ENCODE results near the gene SPEF1.
A peak's percentile ranks its signal among the peaks of the same experiment; 100 is the strongest.
"Not testable (repeated sequence)": the region's sequence is repeated elsewhere in the genome, so short reads cannot be mapped to it uniquely, and the experiment has no call there.

Gene SPEF1

DNA sequence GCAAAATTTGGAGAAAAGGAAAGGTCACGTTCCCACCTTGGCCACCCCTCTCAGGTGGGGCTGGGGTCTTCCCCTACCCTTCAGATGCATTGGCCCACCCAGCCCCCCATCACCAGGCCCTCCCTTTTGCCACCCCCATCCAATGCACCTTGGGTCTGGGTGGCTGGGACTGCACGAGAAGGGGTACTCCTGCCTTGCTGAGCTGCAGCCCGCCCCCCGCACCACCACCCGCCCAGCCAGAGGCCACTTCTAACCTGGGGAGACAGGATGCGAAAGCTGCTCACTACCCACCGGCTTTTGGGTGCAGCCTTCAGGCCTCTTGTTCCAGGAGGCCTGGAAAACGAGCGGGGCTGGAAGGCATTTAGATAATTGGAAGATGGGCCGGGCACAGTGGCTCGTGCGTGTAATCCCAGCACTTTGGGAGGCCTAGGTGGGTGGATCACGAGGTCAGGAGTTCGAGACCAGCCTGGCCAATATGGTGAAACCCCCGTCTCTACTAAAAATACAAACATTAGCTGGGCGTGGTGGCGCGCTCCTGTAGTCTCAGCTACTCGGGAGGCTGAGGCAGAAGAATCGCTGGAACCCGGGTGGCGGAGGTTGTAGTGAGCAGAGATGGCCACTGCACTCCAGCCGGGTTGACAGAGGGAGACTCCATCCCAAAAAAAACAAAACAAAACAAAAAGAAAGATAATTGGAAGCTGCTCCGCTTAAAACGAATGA, 13.6 kb upstream of the SPEF1 start:
- ChIA-PET CTCF (interaction anchor here (0.6 to 2.0 kb wide), 2 partner anchors 26 to 333 kb away, joined by 3 to 5 read pairs; partner anchors contain the start of gene AP5S1), POLR2A (no interaction called here)
- TF ChIP-seq FOXM1 (IDR thresholded peaks at IDR 0.05; ENCODE audit: borderline replicate concordance): no peak
- no peak for TF ChIP-seq LEF1 (IDR thresholded peaks at IDR 0.05; ENCODE audit: borderline replicate concordance)
- no peak for TF ChIP-seq NFRKB (IDR thresholded peaks at IDR 0.05)
- TF ChIP-seq ELF4 (IDR thresholded peaks at IDR 0.05): no peak
- TF ChIP-seq HDGF (IDR thresholded peaks at IDR 0.05; ENCODE audit: borderline replicate concordance): no peak
- no peak for TF ChIP-seq BHLHE40 (IDR thresholded peaks at IDR 0.05; ENCODE audit: borderline replicate concordance)
- TF ChIP-seq, protein P1, sequence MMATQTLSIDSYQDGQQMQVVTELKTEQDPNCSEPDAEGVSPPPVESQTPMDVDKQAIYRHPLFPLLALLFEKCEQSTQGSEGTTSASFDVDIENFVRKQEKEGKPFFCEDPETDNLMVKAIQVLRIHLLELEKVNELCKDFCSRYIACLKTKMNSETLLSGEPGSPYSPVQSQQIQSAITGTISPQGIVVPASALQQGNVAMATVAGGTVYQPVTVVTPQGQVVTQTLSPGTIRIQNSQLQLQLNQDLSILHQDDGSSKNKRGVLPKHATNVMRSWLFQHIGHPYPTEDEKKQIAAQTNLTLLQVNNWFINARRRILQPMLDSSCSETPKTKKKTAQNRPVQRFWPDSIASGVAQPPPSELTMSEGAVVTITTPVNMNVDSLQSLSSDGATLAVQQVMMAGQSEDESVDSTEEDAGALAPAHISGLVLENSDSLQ (IDR thresholded peaks at IDR 0.05): no peak
- DNase-seq (ENCODE audit: extremely low spot score): no peak

DNA sequence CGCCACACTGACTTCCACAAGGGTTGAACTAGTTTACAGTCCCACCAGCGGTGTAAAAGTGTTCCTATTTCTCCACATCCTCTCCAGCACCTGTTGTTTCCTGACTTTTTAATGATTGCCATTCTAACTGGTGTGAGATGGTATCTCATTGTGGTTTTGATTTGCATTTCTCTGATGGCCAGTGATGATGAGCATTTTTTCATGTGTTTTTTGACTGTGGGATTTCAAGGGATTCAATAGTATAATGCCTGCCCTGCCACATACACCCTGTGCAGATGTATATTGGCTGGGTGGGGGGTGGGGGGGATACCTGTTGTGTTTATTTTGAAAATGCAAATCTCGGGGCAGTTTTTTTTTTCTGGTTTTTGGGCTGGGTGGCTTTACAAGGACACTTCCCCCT, 12.9 kb upstream of the SPEF1 start:
- POLR2A ChIA-PET; DNase-seq (ENCODE audit: extremely low spot score); CTCF ChIA-PET: not testable (repeated sequence)

DNA sequence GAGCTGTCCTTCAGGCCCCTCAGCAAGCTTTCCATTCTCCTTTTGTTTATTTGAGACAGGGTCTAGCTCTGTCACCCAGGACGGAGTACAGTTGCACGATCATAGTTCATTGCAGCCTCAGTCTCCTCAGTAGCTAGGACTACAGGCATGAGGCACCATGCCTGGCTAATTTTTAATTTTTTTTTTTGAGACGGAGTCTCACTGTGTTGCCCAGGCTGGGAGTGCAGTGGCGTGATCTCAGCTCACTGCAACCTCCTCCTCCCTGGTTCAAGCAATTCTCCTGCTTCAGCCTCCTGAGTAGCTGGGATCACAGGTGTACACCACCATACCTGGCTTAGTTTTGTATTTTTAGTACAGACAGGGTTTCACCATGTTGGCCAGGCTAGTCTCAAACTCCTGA, 8.0 kb upstream of the SPEF1 start:
- POLR2A ChIA-PET: not testable (repeated sequence)
- CTCF ChIA-PET: interaction anchor here (0.7 to 2.5 kb wide), 5 partner anchors 10 to 65 kb away, joined by 4 to 13 read pairs (median 5); partner anchors contain the start of gene AP5S1

DNA sequence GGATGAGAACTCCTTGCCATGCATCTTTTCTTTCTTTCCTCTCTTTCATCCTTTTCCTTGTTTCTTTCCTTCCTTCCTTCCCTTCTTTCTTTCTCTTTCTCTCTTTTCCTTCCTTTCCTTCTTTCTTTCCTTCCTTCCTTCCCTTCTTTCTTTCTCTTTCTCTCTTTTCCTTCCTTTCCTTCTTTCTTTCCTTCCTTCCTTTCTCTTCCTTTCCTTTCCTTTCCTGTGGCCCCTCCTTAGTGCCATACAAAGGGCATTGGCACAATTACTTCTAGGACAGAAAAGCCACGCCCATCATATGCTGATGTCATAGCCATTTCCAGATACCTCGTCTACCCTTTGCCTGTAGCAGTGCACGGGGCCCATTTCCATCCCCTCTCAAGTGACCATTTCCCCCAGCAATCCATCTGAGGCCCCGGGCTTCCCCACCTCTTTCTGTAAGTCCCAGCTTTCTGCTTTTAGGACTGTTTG, 7.5 kb upstream of the SPEF1 start:
- ChIA-PET CTCF (interaction anchor here (0.7 to 2.5 kb wide), 4 partner anchors 11 to 66 kb away, joined by 5 to 13 read pairs (median 6); partner anchors contain the start of gene AP5S1), POLR2A (interaction anchor here (2.2 kb wide), 1 partner anchor 21 kb away, joined by 19 read pairs; the partner anchor contains the start of gene ADISSP)
- no peak for TF ChIP-seq CTBP1 (IDR thresholded peaks at IDR 0.05; ENCODE audit: borderline replicate concordance)
- TF ChIP-seq, protein P1 (IDR thresholded peaks at IDR 0.05): peak; percentile 32; the same call in 1 of the 2 replicates
- DNase-seq (ENCODE audit: extremely low spot score): no peak

More for the DNA sequence above, 8.0 kb upstream of the SPEF1 start:
- DNase-seq (ENCODE audit: extremely low spot score): not testable (repeated sequence)

DNA sequence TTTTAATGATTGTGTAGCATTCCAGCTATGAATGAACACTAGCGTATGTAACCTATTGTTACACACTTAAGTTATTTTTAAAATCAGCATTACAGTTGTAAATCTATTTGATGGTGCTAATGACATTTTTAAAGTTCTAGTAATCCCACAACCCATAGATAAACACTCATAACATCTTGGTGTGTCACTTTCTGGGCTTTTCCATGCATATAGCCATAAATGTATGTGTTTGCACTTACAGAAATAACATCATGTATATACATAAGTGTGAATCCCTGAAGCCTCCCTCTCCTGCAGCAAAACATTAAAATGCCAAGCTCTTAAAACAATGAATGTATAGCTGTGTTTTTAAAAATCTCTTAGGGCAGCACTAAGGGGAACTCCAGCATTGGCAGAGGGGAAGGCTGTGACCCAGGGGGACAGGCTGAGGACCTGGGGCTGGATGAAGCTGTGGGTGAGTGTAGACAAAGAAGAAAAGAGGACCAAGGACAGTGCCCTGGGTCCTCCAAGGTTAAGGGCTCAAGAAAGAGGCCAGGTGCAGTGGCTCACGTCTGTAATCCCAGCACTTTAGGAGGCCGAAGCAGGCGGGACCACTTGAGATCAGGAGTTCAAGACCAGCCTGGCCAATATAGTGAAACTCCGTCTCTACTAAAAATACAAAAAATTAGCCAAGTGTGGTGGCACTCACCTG, 6.2 kb upstream of the SPEF1 start:
- no peak for DNase-seq (ENCODE audit: extremely low spot score)
- CTCF ChIA-PET: interaction anchor here (1.1 to 2.5 kb wide), 6 partner anchors 31 to 298 kb away, joined by 3 to 13 read pairs (median 6); partner anchors contain the start of gene AP5S1
- POLR2A ChIA-PET: interaction anchor here (1.0 to 3.3 kb wide), 10 partner anchors 8 to 105 kb away, joined by 3 to 47 read pairs (median 6); partner anchors contain the start of genes ADISSP, AP5S1 and CDC25B
- TF ChIP-seq LEF1 (IDR thresholded peaks at IDR 0.05; ENCODE audit: borderline replicate concordance) (no peak), BHLHE40 (IDR thresholded peaks at IDR 0.05; ENCODE audit: borderline replicate concordance) (no peak), ZNF384 (IDR thresholded peaks at IDR 0.05) (no peak)

DNA sequence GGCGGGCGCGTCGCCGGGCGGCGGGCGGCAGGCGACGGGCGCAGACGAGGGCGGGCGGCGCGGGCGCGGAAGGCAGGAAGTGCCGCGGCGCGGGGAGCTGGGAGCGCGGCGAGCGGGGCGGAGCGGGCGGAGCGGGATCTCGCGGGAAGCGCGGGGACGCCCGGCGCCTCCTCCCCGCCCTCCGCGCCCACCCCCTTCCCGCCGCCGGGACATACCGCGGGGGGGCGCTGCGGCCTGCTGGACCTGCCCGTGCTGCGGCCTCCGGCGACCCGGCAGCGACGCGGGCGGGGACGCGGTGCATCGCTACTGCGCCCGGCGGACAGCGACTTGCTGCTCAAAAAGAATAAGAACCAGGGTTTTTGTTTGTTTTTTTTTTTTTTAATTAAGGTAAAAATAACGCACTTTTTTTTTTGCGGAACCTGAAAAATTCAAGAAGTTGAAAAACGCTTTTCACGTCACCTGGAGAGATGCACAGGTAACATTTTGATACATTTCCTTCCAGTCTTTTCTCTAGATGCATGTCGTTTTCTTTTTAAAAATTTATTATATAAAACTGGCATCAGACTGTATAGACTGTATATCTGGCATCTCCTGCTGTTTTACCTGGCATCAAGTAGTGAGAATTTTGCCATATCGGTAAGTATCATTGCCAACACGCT, 5.5 kb upstream of the SPEF1 start, which contains the start of gene CENPB:
CENPB (minus strand) TSS at position 76 of the 659 bp plus-strand sequence. CDS start 257 bp downstream, outside the sequence.
- no peak for TF ChIP-seq TARDBP (IDR thresholded peaks at IDR 0.05)
- no peak for TF ChIP-seq FOXM1 (IDR thresholded peaks at IDR 0.05; ENCODE audit: borderline replicate concordance)
- no peak for TF ChIP-seq ZNF384 (IDR thresholded peaks at IDR 0.05)
- no peak for TF ChIP-seq L3MBTL2 (conservative IDR thresholded peaks at IDR 0.05)
- TF ChIP-seq, protein P1 (IDR thresholded peaks at IDR 0.05): no peak
- TF ChIP-seq CTBP1 (IDR thresholded peaks at IDR 0.05; ENCODE audit: borderline replicate concordance): no peak
- no peak for TF ChIP-seq FOXK2 (IDR thresholded peaks at IDR 0.05)
- TF ChIP-seq LEF1 (IDR thresholded peaks at IDR 0.05; ENCODE audit: borderline replicate concordance): no peak
- TF ChIP-seq ARNT (IDR thresholded peaks at IDR 0.05): no peak
- CTCF ChIA-PET: interaction anchor here (0.8 to 2.4 kb wide), 6 partner anchors 32 to 298 kb away, joined by 3 to 9 read pairs (median 4); partner anchors contain the start of gene AP5S1
- POLR2A ChIA-PET: interaction anchor here (0.6 to 3.3 kb wide), 19 partner anchors 9 to 287 kb away, joined by 3 to 47 read pairs (median 4); partner anchors contain the start of genes ADISSP, AP5S1, CDC25B and MAVS
- DNase-seq (ENCODE audit: extremely low spot score): peak; percentile 91

DNA sequence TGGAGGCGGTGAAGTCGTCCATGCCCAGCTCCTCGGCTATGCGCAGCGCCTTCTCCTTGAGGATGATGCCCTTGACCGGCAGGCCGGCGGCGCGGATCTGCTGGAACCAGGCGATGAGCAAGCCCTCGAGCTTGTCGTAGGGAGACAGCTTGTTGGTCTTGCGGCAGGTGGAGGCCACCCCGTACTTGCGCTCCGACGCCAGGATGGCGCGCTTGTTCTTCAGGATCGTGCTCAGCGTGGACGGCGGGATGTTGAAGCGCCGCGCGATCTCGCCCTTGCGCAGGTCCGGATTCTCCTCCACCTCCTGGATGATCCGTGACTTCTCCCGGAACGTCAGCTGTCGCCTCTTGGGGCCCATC, 4.9 kb upstream of the SPEF1 start:
- peak; percentile 35 for DNase-seq (ENCODE audit: extremely low spot score)
- TF ChIP-seq FOXK2 (IDR thresholded peaks at IDR 0.05) (no peak), L3MBTL2 (conservative IDR thresholded peaks at IDR 0.05) (peak; percentile 84)
- CTCF ChIA-PET: interaction anchor here (0.8 to 2.4 kb wide), 3 partner anchors 32 to 50 kb away, joined by 3 to 9 read pairs (median 7); partner anchors contain the start of gene AP5S1
- POLR2A ChIA-PET: interaction anchor here (0.7 to 3.3 kb wide), 12 partner anchors 14 to 287 kb away, joined by 3 to 47 read pairs (median 4); partner anchors contain the start of genes ADISSP, AP5S1 and MAVS
